Adrenal gland (tissue), 12 donors: ENCODE results near the gene MRPL44. TPM values are rescaled to one million over a fixed set of nuclear protein-coding genes. Genes with fewer than 3 reads are reported as not detected.

ENCODE experiments used
- DNase-seq, 7 donors: peaks; one replicate each; pipeline ENCODE4 v3.0.0-alpha.2; 2019 to 2020
- H3K27ac ChIP-seq, 5 donors: fragments of 200-600 bp; sonication (generic) in 4 of 5; 1 replicate in 3 of 5; 2 replicates in 2 of 5; pipeline versions ENCODE4 v1.5.1 to v1.8.0; 2016 to 2020; ENCODE audit warnings: mild to moderate bottlenecking in 1 of 5
- H3K27me3 ChIP-seq: fragments of 200-600 bp; 2 replicates; pipeline ENCODE4 v1.8.0; 2021
- H3K36me3 ChIP-seq, 2 donors: fragments of 200-600 bp; replicated peaks in 1 of 2; 1 replicate in 1 of 2; 2 replicates in 1 of 2; pipeline versions ENCODE4 v1.5.1 to v1.8.0; 2018 to 2022
- H3K4me1 ChIP-seq, 2 donors: fragments of 200-600 bp; replicated peaks in 1 of 2; 1 replicate in 1 of 2; 2 replicates in 1 of 2; pipeline versions ENCODE4 v1.5.1 to v1.8.0; 2018 to 2021
- H3K4me3 ChIP-seq, 4 donors: fragments of 200-600 bp; sonication (generic) in 3 of 4; one replicate each; pipeline ENCODE4 v1.5.1; 2016 to 2018
- H3K9me3 ChIP-seq, 3 donors: fragments of 200-600 bp; sonication (generic) in 1 of 3; replicated peaks in 1 of 3; 1 replicate in 2 of 3; 2 replicates in 1 of 3; pipeline versions ENCODE4 v1.5.1 to v1.8.0; 2016 to 2021
- POLR2A ChIP-seq, 2 donors: fragments of 450-650 bp; IDR thresholded peaks; one replicate each; pipeline ENCODE4 v1.6.1; 2017; ENCODE audit warnings: antibody characterized with exemption in 2 of 2, mild to moderate bottlenecking in 2 of 2, moderate library complexity in 1 of 2
- WGBS, 4 donors: extraction: QIAGEN DNeasy Blood & Tissue Kit in 2 of 4; methylation state at CpG; one replicate each; pipeline versions ENCODE4 v1.1.5 to v1.1.7; 2013 to 2017; 5-methylcytosine and 5-hydroxymethylcytosine counted together
- intact Hi-C, 2 donors: fragments of 100-400 bp; cut with DNase I; formaldehyde crosslinking; loops; one replicate each; pipeline versions ENCODE4 v1.14.1 to v1.15.0; 2022 to 2023
- polyA plus RNA-seq, 3 donors: library from polyadenylated mRNA; stranded (reverse); fragments of 200-250 nt in 2 of 3; fragments of 350-450 nt in 1 of 3; fragmentation: Illumina TruSeq in 1 of 3; extraction: RNeasy Lipid Tissue Mini Kit (QIAGEN cat#74804) in 1 of 3; gene quantifications; one replicate each; pipeline ENCODE4 v1.2.3, GENCODE V29; 2013 to 2014
- total RNA-seq, 9 donors: library from RNA; depleted of rRNA in 4 of 9; stranded (reverse); fragments of >200 nt in 4 of 9; fragments of 120-200 nt in 1 of 9; fragmentation: NEBNext Ultra II Directional in 1 of 9; extraction: Animal tissue kit (Norgen Biotek cat#: 25700) in 1 of 9; gene quantifications; one replicate each; pipeline versions ENCODE4 v1.1.0 to v1.2.4, GENCODE V29; 2013 to 2023
- TF ChIP-seq, protein P1 (sequence below), 6 experiments: fragments of 450-650 bp in 4 of 6; fragments of 200-600 bp in 2 of 6; sonication (generic) in 1 of 6; IDR thresholded peaks; 1 replicate in 5 of 6; 2 replicates in 1 of 6; pipeline versions ENCODE4 v1.5.1 to v1.8.0; 2016 to 2021; ENCODE audit warnings: antibody characterized with exemption in 6 of 6, mild to moderate bottlenecking in 2 of 6, moderate library complexity in 1 of 6
- donor health status: healthy with polysubstance abuse.
- donor health status: Bipolar disorder and iron deficiency.
- donor health status: DM: yes; HTN: yes; CAD: no.
- donor health status: DM: no; HTN: no; CAD: no.
- donor health status: DM: no; HTN: no; CAD: no.
- donor health status: DM: yes; HTN: yes; CAD: no.

The MRPL44 gene
- total and polyA plus RNA-seq, 12 donors, result 11.7 to 99.2 (median 38.0) TPM

DNA sequence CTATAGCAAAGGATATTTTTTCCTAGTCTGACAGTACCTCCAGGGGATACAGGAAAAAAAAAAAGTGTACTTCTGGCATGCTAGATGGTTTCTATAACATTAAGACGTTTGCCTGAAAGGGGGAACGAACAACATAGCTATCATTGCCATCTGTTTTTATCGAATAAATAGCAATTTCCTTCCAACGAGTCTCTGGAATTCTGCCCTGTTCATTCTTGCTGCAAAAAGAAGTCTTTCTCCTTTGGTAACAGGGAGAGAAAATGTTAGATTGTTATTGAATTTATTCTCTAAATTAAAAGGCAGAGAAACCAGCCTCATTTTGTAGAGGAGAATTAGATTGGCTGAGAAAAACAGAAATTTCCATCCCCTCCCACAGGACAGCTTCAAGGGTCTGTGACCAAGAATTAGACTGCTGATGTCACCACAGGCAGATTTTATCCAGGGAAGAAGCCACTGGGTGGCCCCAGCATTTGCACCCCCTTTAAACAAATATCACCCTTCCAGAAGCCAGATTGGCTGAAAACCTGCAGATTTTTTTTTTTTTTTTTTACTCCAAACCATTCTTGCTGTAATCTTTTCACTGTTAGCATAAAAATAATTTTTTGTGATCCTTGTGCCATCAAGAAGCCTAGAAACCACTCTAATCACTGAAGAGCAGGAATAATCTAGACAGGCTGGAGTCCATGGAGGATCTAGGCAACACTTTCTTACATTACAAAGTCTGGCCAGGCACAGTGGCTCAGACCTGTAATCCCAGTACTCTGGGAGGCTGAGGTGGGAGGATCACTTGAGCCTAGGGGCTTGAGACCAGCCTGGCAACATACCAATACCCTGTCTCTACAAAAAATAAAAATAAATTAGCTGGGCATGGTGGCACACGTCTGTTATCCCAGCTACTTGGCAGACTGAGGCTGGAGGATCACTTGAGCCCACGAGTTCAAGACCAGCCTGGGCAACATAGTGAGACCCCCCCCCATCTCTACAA is 24.2 kb upstream of the MRPL44 start:
- intact Hi-C loops, result no loop called here
- TF ChIP-seq, protein P1, sequence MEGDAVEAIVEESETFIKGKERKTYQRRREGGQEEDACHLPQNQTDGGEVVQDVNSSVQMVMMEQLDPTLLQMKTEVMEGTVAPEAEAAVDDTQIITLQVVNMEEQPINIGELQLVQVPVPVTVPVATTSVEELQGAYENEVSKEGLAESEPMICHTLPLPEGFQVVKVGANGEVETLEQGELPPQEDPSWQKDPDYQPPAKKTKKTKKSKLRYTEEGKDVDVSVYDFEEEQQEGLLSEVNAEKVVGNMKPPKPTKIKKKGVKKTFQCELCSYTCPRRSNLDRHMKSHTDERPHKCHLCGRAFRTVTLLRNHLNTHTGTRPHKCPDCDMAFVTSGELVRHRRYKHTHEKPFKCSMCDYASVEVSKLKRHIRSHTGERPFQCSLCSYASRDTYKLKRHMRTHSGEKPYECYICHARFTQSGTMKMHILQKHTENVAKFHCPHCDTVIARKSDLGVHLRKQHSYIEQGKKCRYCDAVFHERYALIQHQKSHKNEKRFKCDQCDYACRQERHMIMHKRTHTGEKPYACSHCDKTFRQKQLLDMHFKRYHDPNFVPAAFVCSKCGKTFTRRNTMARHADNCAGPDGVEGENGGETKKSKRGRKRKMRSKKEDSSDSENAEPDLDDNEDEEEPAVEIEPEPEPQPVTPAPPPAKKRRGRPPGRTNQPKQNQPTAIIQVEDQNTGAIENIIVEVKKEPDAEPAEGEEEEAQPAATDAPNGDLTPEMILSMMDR (IDR thresholded peaks at IDR 0.05), result no peak
- TF ChIP-seq POLR2A (IDR thresholded peaks at IDR 0.05), result no peak
- no peaks in the 10 kb centered on the region for H3K9me3 ChIP-seq
- no peaks in the 10 kb centered on the region for H3K36me3 ChIP-seq
- no peak overlapping the region for H3K4me3 ChIP-seq
- H3K27me3 ChIP-seq, result no peaks in the 10 kb centered on the region
- peaks cover 8 to 50% of the 10 kb centered on the region in 2 donors for H3K4me1 ChIP-seq
- WGBS, 4 donors, result 53 to 66% (median 57%) methylated on average over 6 of the region's 6 CpGs
- H3K27ac ChIP-seq, result no peak overlapping the region
- no peak for DNase-seq

DNA sequence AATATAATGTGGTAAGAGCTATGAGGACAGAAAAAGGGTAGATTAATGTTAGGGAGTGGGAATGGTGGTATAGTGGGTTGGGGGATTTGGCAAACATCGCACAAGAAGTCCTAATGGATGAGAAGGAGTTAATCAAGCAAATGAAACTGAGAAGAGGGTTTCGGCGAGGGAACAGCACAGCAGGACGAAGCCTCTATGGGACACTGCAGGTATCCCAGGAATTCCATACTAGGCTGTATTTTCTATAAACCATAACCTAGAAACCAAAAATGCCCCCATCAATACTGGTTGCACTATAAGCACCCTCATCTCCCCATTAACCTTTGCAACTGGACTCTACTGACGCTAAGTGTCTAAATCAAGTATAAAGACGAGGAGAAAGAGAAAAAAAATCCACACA is 22.4 kb upstream of the MRPL44 start:
- Histone ChIP-seq H3K36me3 (no peaks in the 10 kb centered on the region), H3K9me3 (no peaks in the 10 kb centered on the region), H3K27me3 (no peaks in the 10 kb centered on the region), H3K4me3 (no peak overlapping the region), H3K4me1 (peaks cover 8 to 49% of the 10 kb centered on the region in 2 donors), H3K27ac (no peak overlapping the region)
- 65 to 70% (median 67%) methylated on average over 6 of the region's 6 CpGs for WGBS, 4 donors
- intact Hi-C loops, result no loop called here
- no peak for TF ChIP-seq POLR2A (IDR thresholded peaks at IDR 0.05)
- TF ChIP-seq, protein P1 (IDR thresholded peaks at IDR 0.05), result no peak
- DNase-seq, result no peak

DNA sequence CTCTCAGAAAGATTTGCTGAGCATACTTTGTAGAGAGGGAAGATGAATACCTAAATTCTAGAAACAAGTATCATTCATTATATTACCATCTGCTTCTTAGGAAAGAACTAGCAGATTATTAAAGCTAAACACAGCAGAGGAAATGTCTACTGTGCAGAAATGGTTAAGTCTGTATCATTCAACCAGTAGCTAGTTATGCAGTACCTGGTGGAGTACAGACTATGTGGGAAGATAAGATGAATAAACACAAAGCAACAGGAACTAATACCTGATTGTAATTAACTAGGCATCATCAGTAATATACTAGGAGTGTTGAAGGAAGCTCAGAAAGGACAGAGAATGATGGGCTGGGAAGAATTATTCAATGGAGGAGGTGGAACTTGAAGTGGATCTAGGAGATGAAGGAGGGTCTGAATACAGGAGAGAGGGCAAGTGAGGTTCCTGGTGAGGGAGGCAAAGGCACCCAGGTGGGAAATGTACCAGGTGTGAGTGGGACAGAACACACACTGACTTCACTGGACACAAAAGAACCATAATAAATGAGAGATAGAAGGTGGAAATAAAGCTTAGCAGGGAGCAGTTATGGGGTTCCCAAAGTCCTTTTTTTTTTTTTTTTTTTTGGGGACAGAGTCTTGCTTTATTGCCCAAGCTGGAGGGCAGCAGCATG is 21.7 kb upstream of the MRPL44 start:
- Histone ChIP-seq H3K36me3 (no peaks in the 10 kb centered on the region), H3K9me3 (no peaks in the 10 kb centered on the region), H3K4me3 (no peak overlapping the region), H3K27ac (no peak overlapping the region), H3K27me3 (no peaks in the 10 kb centered on the region), H3K4me1 (peaks cover 5 to 42% of the 10 kb centered on the region in 2 donors)
- DNase-seq, result no peak
- no peak for TF ChIP-seq POLR2A (IDR thresholded peaks at IDR 0.05)
- TF ChIP-seq, protein P1 (IDR thresholded peaks at IDR 0.05), result no peak
- intact Hi-C loops, result no loop called here

DNA sequence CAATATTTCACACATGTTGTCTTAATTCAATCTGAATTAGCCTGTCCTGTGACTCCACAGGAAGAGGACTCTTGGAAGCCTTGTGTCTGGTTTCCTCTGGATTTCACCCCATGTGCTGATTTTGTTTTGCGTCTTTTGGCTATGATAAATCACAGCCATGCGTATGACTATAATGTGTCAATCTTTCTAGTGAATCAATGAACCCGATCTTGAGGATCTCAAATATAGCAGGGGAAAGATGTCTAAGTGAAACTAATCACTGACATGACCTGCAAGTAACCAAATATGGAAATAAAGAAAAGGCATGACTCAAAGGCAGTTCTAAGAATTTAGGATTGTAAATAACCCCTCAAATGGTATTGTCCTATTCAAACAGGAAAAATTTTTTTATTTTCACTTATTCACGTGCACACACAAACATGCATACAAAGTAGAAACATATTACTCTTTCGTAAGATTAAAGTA is 20.4 kb upstream of the MRPL44 start:
- TF ChIP-seq POLR2A (IDR thresholded peaks at IDR 0.05), result no peak
- TF ChIP-seq, protein P1 (IDR thresholded peaks at IDR 0.05), result no peak
- intact Hi-C loops, result no loop called here
- no peaks in the 10 kb centered on the region for H3K9me3 ChIP-seq
- peaks cover 5 to 38% of the 10 kb centered on the region in 2 donors for H3K4me1 ChIP-seq
- H3K4me3 ChIP-seq, result no peak overlapping the region
- no peaks in the 10 kb centered on the region for H3K36me3 ChIP-seq
- DNase-seq, result no peak
- 54 to 61% (median 58%) methylated on average over 5 of the region's 5 CpGs for WGBS, 4 donors
- no peak overlapping the region for H3K27ac ChIP-seq
- H3K27me3 ChIP-seq, result no peaks in the 10 kb centered on the region
